ENCODE measurements around the gene MAPT. TPM values are rescaled to one million over a fixed set of nuclear protein-coding genes. Genes with fewer than 3 reads are reported as not detected.
A peak's percentile ranks its signal among the peaks of the same experiment; 100 is the strongest.
"Not testable (repeated sequence)": the region's sequence is repeated elsewhere in the genome, so short reads cannot be mapped to it uniquely, and the experiment has no call there.

Gene MAPT
- total RNA-seq, 1 experiment from 2014 or later: 0.18 TPM

GRCh38 chr17:45923511-45924268 is 29.3 kb downstream of the MAPT start:
- no peak for DNase-seq (ENCODE audit: low read depth)

- DNase-seq (ENCODE audit: low read depth): no peak
Observed at GRCh38 chr17:45924332-45924820, 30.0 kb downstream of the MAPT start.

- DNase-seq (ENCODE audit: low read depth): no peak
Observed at GRCh38 chr17:45925311-45925710, 31.0 kb downstream of the MAPT start.

- DNase-seq (ENCODE audit: low read depth): no peak
Observed at GRCh38 chr17:45927247-45927646, 32.9 kb downstream of the MAPT start.

- no peak for DNase-seq (ENCODE audit: low read depth)
Observed at GRCh38 chr17:45929344-45929743, 35.0 kb downstream of the MAPT start.

GRCh38 chr17:45930420-45930951 is 36.1 kb downstream of the MAPT start:
- DNase-seq (ENCODE audit: low read depth): no peak

- no peak for DNase-seq (ENCODE audit: low read depth)
Observed at GRCh38 chr17:45931677-45932076, 37.3 kb downstream of the MAPT start.

GRCh38 chr17:45934044-45934979 is 40.0 kb downstream of the MAPT start:
- DNase-seq (ENCODE audit: low read depth): no peak

GRCh38 chr17:45935197-45935709 is 40.9 kb downstream of the MAPT start:
- no peak for DNase-seq (ENCODE audit: low read depth)

GRCh38 chr17:45935710-45936509 is 41.6 kb downstream of the MAPT start:
- DNase-seq (ENCODE audit: low read depth): no peak

- no peak for DNase-seq (ENCODE audit: low read depth)
Observed at GRCh38 chr17:45936610-45937009, 42.3 kb downstream of the MAPT start.

- DNase-seq (ENCODE audit: low read depth): not testable (repeated sequence)
Observed at GRCh38 chr17:45937186-45937585, 42.8 kb downstream of the MAPT start.

GRCh38 chr17:45939395-45939794 is 45.0 kb downstream of the MAPT start:
- no peak for DNase-seq (ENCODE audit: low read depth)

- no peak for DNase-seq (ENCODE audit: low read depth)
Observed at GRCh38 chr17:45940293-45940692, 45.9 kb downstream of the MAPT start.

- DNase-seq (ENCODE audit: low read depth): no peak
Observed at GRCh38 chr17:45940826-45941225, 46.5 kb downstream of the MAPT start.

GRCh38 chr17:45941395-45941794 is 47.0 kb downstream of the MAPT start:
- no peak for DNase-seq (ENCODE audit: low read depth)

GRCh38 chr17:45942284-45942683 is 47.9 kb downstream of the MAPT start:
- peak; percentile 7 for DNase-seq (ENCODE audit: low read depth)

GRCh38 chr17:45946841-45947256 is 52.5 kb downstream of the MAPT start:
- no peak for DNase-seq (ENCODE audit: low read depth)

- DNase-seq (ENCODE audit: low read depth): no peak
Observed at GRCh38 chr17:45948498-45948880, 54.1 kb downstream of the MAPT start.

- peak; percentile 55 for DNase-seq (ENCODE audit: low read depth)
Observed at GRCh38 chr17:45948881-45949624, 54.7 kb downstream of the MAPT start.

All from HT1080 (cell line).